Gastroesophageal sphincter (tissue), 4 donors: ENCODE measurements around the gene VWA2. TPM values are rescaled to one million over a fixed set of nuclear protein-coding genes. Genes with fewer than 3 reads are reported as not detected.

Experiments
- ATAC-seq: fragments of 150-250 bp; one replicate; pipeline ENCODE4 v1.9.1; 2016; ENCODE audit warnings: mild to moderate bottlenecking, moderate library complexity
- H3K27ac ChIP-seq, 4 donors: fragments of 200-600 bp; sonication (generic) in 3 of 4; 1 replicate in 3 of 4; 2 replicates in 1 of 4; pipeline ENCODE4 v1.5.1; 2016 to 2019
- H3K27me3 ChIP-seq: fragments of 200-600 bp; sonication (generic); one replicate; pipeline ENCODE4 v1.5.1; 2019
- H3K36me3 ChIP-seq, 2 donors: fragments of 200-600 bp; sonication (generic); one replicate each; pipeline ENCODE4 v1.5.1; 2019; ENCODE audit warnings: control low read depth in 1 of 2
- H3K4me1 ChIP-seq, 3 donors: fragments of 200-600 bp; sonication (generic); 1 replicate in 2 of 3; 2 replicates in 1 of 3; pipeline ENCODE4 v1.5.1; 2016 to 2019; ENCODE audit warnings: control low read depth in 2 of 3
- H3K4me3 ChIP-seq, 2 donors: fragments of 200-600 bp; sonication (generic); one replicate each; pipeline ENCODE4 v1.5.1; 2019; ENCODE audit warnings: mild to moderate bottlenecking in 1 of 2, moderate library complexity in 1 of 2
- H3K9me3 ChIP-seq, 3 donors: fragments of 200-600 bp; sonication (generic); one replicate each; pipeline ENCODE4 v1.5.1; 2017 to 2019; ENCODE audit warnings: control low read depth in 2 of 3
- CTCF ChIP-seq, 4 experiments: fragments of 200-600 bp in 2 of 4; fragments of 450-650 bp in 2 of 4; sonication (generic) in 1 of 4; IDR thresholded peaks; one replicate each; pipeline ENCODE4 v1.5.1; 2017 to 2019; ENCODE audit warnings: antibody characterized with exemption in 4 of 4, mild to moderate bottlenecking in 2 of 4, moderate library complexity in 2 of 4
- EP300 ChIP-seq: sonication (generic); formaldehyde crosslinking; IDR thresholded peaks from one replicate; pipeline ENCODE4 v1.6.1; 2017; ENCODE audit warnings: antibody characterized with exemption, mild to moderate bottlenecking
- POLR2A ChIP-seq, 2 donors: fragments of 450-650 bp; IDR thresholded peaks; one replicate each; pipeline ENCODE4 v1.6.1; 2017; ENCODE audit warnings: antibody characterized with exemption in 2 of 2, mild to moderate bottlenecking in 2 of 2, moderate library complexity in 1 of 2
- POLR2AphosphoS5 ChIP-seq: sonication (generic); formaldehyde crosslinking; IDR thresholded peaks from one replicate; pipeline ENCODE4 v1.6.1; 2017; ENCODE audit warnings: antibody characterized with exemption
- WGBS, 2 donors: methylation state at CpG; one replicate each; pipeline ENCODE4 v1.1.5; 2018; ENCODE audit warnings: low coverage in 1 of 2; 5-methylcytosine and 5-hydroxymethylcytosine counted together
- total RNA-seq, 4 donors: library from RNA; depleted of rRNA; stranded (reverse); fragments of >200 nt; gene quantifications; one replicate each; pipeline ENCODE4 v1.1.0, GENCODE V29; 2016

Gene VWA2
- total RNA-seq, 4 donors from 2014 or later = 0.13 to 0.25 TPM; not detected in 2

- no peaks in the 10 kb centered on the region for H3K36me3 ChIP-seq
- H3K4me1 ChIP-seq = no peaks in the 10 kb centered on the region
- TF ChIP-seq POLR2AphosphoS5 (no peak), EP300 (no peak), CTCF (IDR thresholded peaks at IDR 0.05) (no peak), POLR2A (IDR thresholded peaks at IDR 0.05) (no peak)
- no peak for ATAC-seq
- H3K27me3 ChIP-seq = peaks cover 9% of the 10 kb centered on the region
- no peak overlapping the region for H3K27ac ChIP-seq
- H3K9me3 ChIP-seq = no peaks in the 10 kb centered on the region
- 60% methylated on average over 2 of the region's 3 CpGs; no CpG with 5 or more reads in 1 of the 2 donors for WGBS, 2 donors
- no peak overlapping the region for H3K4me3 ChIP-seq
Measured at GRCh38 chr10:114202812-114203211, 36.2 kb upstream of the VWA2 start.

GRCh38 chr10:114206902-114207301, 32.2 kb upstream of the VWA2 start:
- no peak for ATAC-seq
- TF ChIP-seq POLR2A (IDR thresholded peaks at IDR 0.05) (no peak), EP300 (no peak), CTCF (IDR thresholded peaks at IDR 0.05) (no peak), POLR2AphosphoS5 (no peak)
- Histone ChIP-seq H3K27me3 (peaks cover 5% of the 10 kb centered on the region), H3K27ac (no peak overlapping the region), H3K4me3 (no peak overlapping the region), H3K4me1 (no peaks in the 10 kb centered on the region), H3K36me3 (no peaks in the 10 kb centered on the region), H3K9me3 (no peaks in the 10 kb centered on the region)
- 44 to 67% methylated on average over 2 of the region's 2 CpGs for WGBS, 2 donors

GRCh38 chr10:114207349-114207748, 31.7 kb upstream of the VWA2 start:
- H3K4me1 ChIP-seq = no peaks in the 10 kb centered on the region
- no peak overlapping the region for H3K4me3 ChIP-seq
- H3K9me3 ChIP-seq = no peaks in the 10 kb centered on the region
- 100% methylated on average over 1 of the region's 1 CpG; no CpG with 5 or more reads in 1 of the 2 donors for WGBS, 2 donors
- no peak for ATAC-seq
- no peak overlapping the region for H3K27ac ChIP-seq
- TF ChIP-seq POLR2A (IDR thresholded peaks at IDR 0.05) = no peak
- no peak for TF ChIP-seq POLR2AphosphoS5
- TF ChIP-seq CTCF (IDR thresholded peaks at IDR 0.05) = no peak
- no peak for TF ChIP-seq EP300
- H3K27me3 ChIP-seq = peaks cover 5% of the 10 kb centered on the region
- no peaks in the 10 kb centered on the region for H3K36me3 ChIP-seq

DNA sequence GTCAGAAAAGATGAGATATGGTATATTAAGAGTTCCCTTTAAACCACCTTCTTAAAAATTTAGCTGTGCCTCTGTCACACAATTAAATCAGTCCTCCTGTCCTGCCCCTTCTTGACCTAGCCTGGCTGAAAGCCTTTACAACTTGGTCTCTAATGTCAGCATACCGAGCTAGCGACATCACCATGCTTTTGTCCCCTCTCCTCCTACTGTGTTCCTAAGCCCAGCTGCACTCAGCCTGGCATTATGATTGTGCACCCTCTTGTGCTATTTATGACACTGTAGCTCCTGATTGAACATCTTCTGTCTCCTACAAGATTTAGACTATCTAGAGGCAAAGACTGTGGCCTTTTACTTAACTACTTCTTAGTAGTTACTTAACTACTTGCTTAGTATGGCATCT, 30.7 kb upstream of the VWA2 start:
- H3K4me3 ChIP-seq = no peak overlapping the region
- peaks cover 5% of the 10 kb centered on the region for H3K27me3 ChIP-seq
- H3K4me1 ChIP-seq = no peaks in the 10 kb centered on the region
- H3K36me3 ChIP-seq = no peaks in the 10 kb centered on the region
- no peak for TF ChIP-seq EP300
- no peak for TF ChIP-seq CTCF (IDR thresholded peaks at IDR 0.05)
- no peak for TF ChIP-seq POLR2AphosphoS5
- no peak for TF ChIP-seq POLR2A (IDR thresholded peaks at IDR 0.05)
- no peak for ATAC-seq
- WGBS, 2 donors = 83 to 87% methylated on average over 2 of the region's 2 CpGs
- H3K27ac ChIP-seq = no peak overlapping the region
- H3K9me3 ChIP-seq = no peaks in the 10 kb centered on the region

DNA sequence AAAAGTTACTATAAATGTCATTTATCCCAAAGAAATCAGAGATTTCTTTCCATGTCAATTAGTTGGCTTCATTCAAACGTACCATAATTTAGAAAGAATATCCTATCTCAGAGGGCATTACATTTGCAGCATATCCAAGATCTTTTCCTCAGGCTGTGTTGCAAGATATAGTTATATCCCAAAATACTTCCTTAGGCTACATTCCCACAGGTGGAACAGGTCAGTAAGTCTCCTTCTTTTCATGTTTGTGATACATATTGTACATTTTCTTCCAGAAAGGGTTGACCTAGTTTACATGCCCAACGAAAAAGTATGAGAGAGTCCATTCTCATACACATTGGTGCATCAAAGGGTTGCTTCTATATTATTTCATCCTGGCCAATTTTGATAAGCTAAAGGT, 26.9 kb upstream of the VWA2 start:
- 80 to 90% methylated on average over 2 of the region's 2 CpGs for WGBS, 2 donors
- Histone ChIP-seq H3K4me1 (no peaks in the 10 kb centered on the region), H3K9me3 (no peaks in the 10 kb centered on the region), H3K27ac (no peak overlapping the region), H3K27me3 (peaks cover 5% of the 10 kb centered on the region), H3K36me3 (no peaks in the 10 kb centered on the region), H3K4me3 (no peak overlapping the region)
- no peak for TF ChIP-seq EP300
- no peak for TF ChIP-seq CTCF (IDR thresholded peaks at IDR 0.05)
- TF ChIP-seq POLR2A (IDR thresholded peaks at IDR 0.05) = no peak
- TF ChIP-seq POLR2AphosphoS5 = no peak
- ATAC-seq = no peak
